ENCODE data around the gene IZUMO1R.
"Not testable (repeated sequence)": the region's sequence is repeated elsewhere in the genome, so short reads cannot be mapped to it uniquely, and the experiment has no call there.

IZUMO1R gene

GRCh38 chr11:94303966-94304958, at the start of gene IZUMO1R:
IZUMO1R (plus strand) TSS chr11:94304580; CDS start chr11:94305637, 1,057 bp downstream.
- H3K4me3 ChIP-seq (ENCODE audit: low read length): no peak within 1 kb of the TSS
- no peak for TF ChIP-seq CTCF (IDR thresholded peaks at IDR 0.05; ENCODE audit: insufficient read depth, low read depth, low read length, missing control alignments)
- no peak for DNase-seq (ENCODE audit: low read depth)

- no peak for TF ChIP-seq CTCF (IDR thresholded peaks at IDR 0.05; ENCODE audit: insufficient read depth, low read depth, low read length, missing control alignments)
- DNase-seq (ENCODE audit: low read depth): peak; percentile 40
- no peak overlapping the region for H3K4me3 ChIP-seq (ENCODE audit: low read length)
These were observed 32.5 kb upstream of the IZUMO1R start for GRCh38 chr11:94271885-94272372.

- DNase-seq (ENCODE audit: low read depth): no peak
- no peak for TF ChIP-seq CTCF (IDR thresholded peaks at IDR 0.05; ENCODE audit: insufficient read depth, low read depth, low read length, missing control alignments)
- no peak overlapping the region for H3K4me3 ChIP-seq (ENCODE audit: low read length)
These were observed 31.6 kb upstream of the IZUMO1R start for GRCh38 chr11:94272738-94273313.

GRCh38 chr11:94275961-94276360, 28.4 kb upstream of the IZUMO1R start:
- DNase-seq (ENCODE audit: low read depth): no peak
- no peak for TF ChIP-seq CTCF (IDR thresholded peaks at IDR 0.05; ENCODE audit: insufficient read depth, low read depth, low read length, missing control alignments)
- H3K4me3 ChIP-seq (ENCODE audit: low read length): no peak overlapping the region

GRCh38 chr11:94276943-94277342, 27.4 kb upstream of the IZUMO1R start:
- no peak for TF ChIP-seq CTCF (IDR thresholded peaks at IDR 0.05; ENCODE audit: insufficient read depth, low read depth, low read length, missing control alignments)
- H3K4me3 ChIP-seq (ENCODE audit: low read length): no peak overlapping the region
- no peak for DNase-seq (ENCODE audit: low read depth)

- not testable (repeated sequence) for H3K4me3 ChIP-seq (ENCODE audit: low read length); DNase-seq (ENCODE audit: low read depth)
These were observed 26.2 kb upstream of the IZUMO1R start for GRCh38 chr11:94278207-94278606.

- DNase-seq (ENCODE audit: low read depth): no peak
- H3K4me3 ChIP-seq (ENCODE audit: low read length): no peak overlapping the region
- TF ChIP-seq CTCF (IDR thresholded peaks at IDR 0.05; ENCODE audit: insufficient read depth, low read depth, low read length, missing control alignments): no peak
These were observed 24.4 kb upstream of the IZUMO1R start for GRCh38 chr11:94279996-94280395.
